SK-N-SH (cell line): ENCODE measurements around the gene PPP1R15A. TPM values are rescaled to one million over a fixed set of nuclear protein-coding genes. Genes with fewer than 3 reads are reported as not detected.
A peak's percentile ranks its signal among the peaks of the same experiment; 100 is the strongest.
"Not testable (repeated sequence)": the region's sequence is repeated elsewhere in the genome, so short reads cannot be mapped to it uniquely, and the experiment has no call there.

ENCODE experiments used
- CTCF ChIA-PET: fragments of 300-600, 350-600 bp; formaldehyde crosslinking; extraction: SDS; loops from one replicate; lab custom pipeline; 2021; lab: Yijun Ruan, JAX
- POLR2A ChIA-PET: fragments of 350-600 bp; sonication (Branson Sonifier 250); formaldehyde crosslinking; extraction: SDS; loops from one replicate; lab custom pipeline; 2020; ENCODE audit warnings: antibody characterized with exemption, inconsistent platforms; lab: Yijun Ruan, JAX
- DNase-seq: peaks from one replicate; pipeline ENCODE4 v3.0.0; 2012
- H2AFZ ChIP-seq: fragments of 200-600 bp; sonication (generic); 2 replicates; pipeline ENCODE4 v1.8.1; 2016; ENCODE audit warnings: antibody characterized with exemption, mild to moderate bottlenecking, low read depth
- H3F3A ChIP-seq: fragments of 200-600 bp; sonication (generic); replicated peaks from 2 replicates; pipeline ENCODE3; 2016; ENCODE audit warnings: antibody characterized with exemption, mild to moderate bottlenecking; ENCODE audit not compliant: insufficient read depth
- H3K27ac ChIP-seq, 2 experiments: fragments of 200-500 bp in 1 of 2; fragments of 200-600 bp in 1 of 2; sonication (Bioruptor generic) in 1 of 2; sonication (generic), shearing (Covaris generic) in 1 of 2; 2 replicates each; pipeline versions ENCODE4 v1.5.1 to v1.6.1; 2014 to 2016; ENCODE audit warnings: low read depth in 2 of 2, inconsistent platforms in 1 of 2, low read length in 1 of 2, mild to moderate bottlenecking in 1 of 2, mixed read lengths in 1 of 2
- H3K27me3 ChIP-seq: fragments of 200-600 bp; sonication (generic), shearing (Covaris generic); 2 replicates; pipeline ENCODE4 v1.6.1; 2016; ENCODE audit warnings: mixed run types; ENCODE audit not compliant: insufficient read depth
- H3K36me3 ChIP-seq, 2 experiments: fragments of 200-500 bp in 1 of 2; fragments of 200-600 bp in 1 of 2; sonication (Bioruptor generic) in 1 of 2; sonication (generic) in 1 of 2; replicated peaks in 1 of 2; 2 replicates each; pipeline versions ENCODE3 to v1.5.1; 2014 to 2016; ENCODE audit warnings: low read length in 1 of 2, mild to moderate bottlenecking in 1 of 2; ENCODE audit not compliant: insufficient read depth in 2 of 2, control insufficient read depth in 1 of 2
- H3K4me1 ChIP-seq, 2 experiments: fragments of 200-500 bp in 1 of 2; fragments of 200-600 bp in 1 of 2; sonication (Bioruptor generic) in 1 of 2; sonication (generic), shearing (Covaris generic) in 1 of 2; 2 replicates each; pipeline versions ENCODE4 v1.5.1 to v1.6.1; 2014 to 2016; ENCODE audit warnings: low read depth in 1 of 2, low read length in 1 of 2, mixed run types in 1 of 2; ENCODE audit not compliant: insufficient read depth in 2 of 2, control insufficient read depth in 1 of 2
- H3K4me2 ChIP-seq: fragments of 200-600 bp; sonication (generic), shearing (Covaris generic); 2 replicates; pipeline ENCODE4 v1.6.1; 2017; ENCODE audit warnings: mixed run types
- H3K4me3 ChIP-seq, 2 experiments: fragments of 200-500 bp in 1 of 2; fragments of 200-600 bp in 1 of 2; sonication (Bioruptor generic) in 1 of 2; sonication (generic), shearing (Covaris generic) in 1 of 2; 2 replicates each; pipeline versions ENCODE4 v1.5.1 to v1.8.1; 2014 to 2016; ENCODE audit warnings: low read depth in 2 of 2, inconsistent platforms in 1 of 2, low read length in 1 of 2, mild to moderate bottlenecking in 1 of 2, mixed read lengths in 1 of 2, moderate library complexity in 1 of 2
- H3K79me2 ChIP-seq: fragments of 200-600 bp; sonication (generic); 2 replicates; pipeline ENCODE4 v1.8.1; 2017; ENCODE audit warnings: mild to moderate bottlenecking; ENCODE audit not compliant: insufficient read depth
- H3K9ac ChIP-seq: fragments of 200-600 bp; sonication (generic); 2 replicates; pipeline ENCODE4 v1.6.1; 2017; ENCODE audit warnings: mixed run types
- H3K9me2 ChIP-seq: fragments of 200-600 bp; sonication (generic); 2 replicates; pipeline ENCODE4 v1.6.1; 2017; ENCODE audit warnings: mixed run types
- H3K9me3 ChIP-seq: fragments of 200-600 bp; sonication (generic); 2 replicates; pipeline ENCODE4 v1.6.1; 2017; ENCODE audit warnings: mixed run types, mild to moderate bottlenecking, moderate library complexity
- H4K20me1 ChIP-seq: fragments of 200-600 bp; sonication (generic); 2 replicates; pipeline ENCODE4 v1.6.1; 2017; ENCODE audit warnings: mild to moderate bottlenecking, mixed run types; ENCODE audit not compliant: insufficient read depth
- ELF1 ChIP-seq: IDR thresholded peaks from 2 replicates; pipeline ENCODE4 v1.4.0; 2012
- NRF1 ChIP-seq: IDR thresholded peaks from 2 replicates; pipeline ENCODE4 v1.6.1; 2012; ENCODE audit warnings: low read depth, mild to moderate bottlenecking, low read length
- RXRA ChIP-seq: IDR thresholded peaks from 2 replicates; pipeline ENCODE4 v1.4.0; 2012; ENCODE audit warnings: low read depth, mild to moderate bottlenecking, borderline replicate concordance
- WGBS: methylation state at CpG from one replicate; pipeline ENCODE4 v1.1.6; 2017; ENCODE audit warnings: low lambda C conversion rate; 5-methylcytosine and 5-hydroxymethylcytosine counted together
- polyA plus RNA-seq, 3 experiments: library from polyadenylated mRNA; depleted of rRNA; stranded (reverse); fragments of >200 nt; gene quantifications; 2 replicates each; pipeline ENCODE4 v1.2.3, GENCODE V29; 2012
- TF ChIP-seq, protein P1 (sequence below): IDR thresholded peaks from 2 replicates; pipeline ENCODE4 v1.6.1; 2012; ENCODE audit warnings: mild to moderate bottlenecking, low read depth, low read length, moderate library complexity
- TF ChIP-seq, protein P2 (sequence below): IDR thresholded peaks from 2 replicates; pipeline ENCODE4 v1.4.0; 2012; ENCODE audit warnings: low read depth, borderline replicate concordance
- TF ChIP-seq, protein P3 (sequence below): IDR thresholded peaks from 2 replicates; pipeline ENCODE4; 2012

The PPP1R15A gene
- polyA plus RNA-seq, 1 of the 3 experiments (the other 2 are of a cell fraction) = 73.7 TPM

DNA sequence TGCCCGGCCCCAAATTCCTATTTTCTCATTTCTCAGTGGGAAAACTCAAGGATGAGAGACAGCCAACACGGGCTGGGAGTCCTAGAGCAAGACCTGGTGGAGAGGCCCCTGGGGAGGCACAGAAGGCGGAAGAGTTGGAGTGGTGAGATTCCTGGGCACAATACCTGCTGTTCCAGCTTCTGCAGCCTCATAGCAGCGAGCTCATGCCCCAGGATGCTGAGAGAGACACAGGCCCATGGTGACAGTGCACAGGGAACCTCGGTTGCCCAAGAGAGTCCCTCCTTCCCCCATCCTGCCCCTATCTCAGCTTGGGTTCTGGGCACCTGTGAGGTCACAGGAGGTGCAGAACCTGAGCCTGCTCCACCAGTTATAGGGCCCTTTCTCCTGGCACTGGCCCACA, 25.0 kb downstream of the PPP1R15A start:
- Histone ChIP-seq H3K79me2 (peaks cover 20% of the 10 kb centered on the region), H3K36me3 (no peaks in the 10 kb centered on the region), H3K4me2 (no peak overlapping the region), H3K4me3 (no peak overlapping the region), H3K9ac (no peak overlapping the region), H3K4me1 (peaks cover 0 to 9% of the 10 kb centered on the region in 2 experiments; a peak in 1 of 4 replicates), H3K9me2 (no peaks in the 10 kb centered on the region), H3K9me3 (no peaks in the 10 kb centered on the region), H3K27ac (no peak overlapping the region), H3F3A (peaks cover 9% of the 10 kb centered on the region), H3K27me3 (no peaks in the 10 kb centered on the region), H4K20me1 (no peaks in the 10 kb centered on the region), H2AFZ (no peak overlapping the region)
- no peak for DNase-seq
- TF ChIP-seq, protein P1, sequence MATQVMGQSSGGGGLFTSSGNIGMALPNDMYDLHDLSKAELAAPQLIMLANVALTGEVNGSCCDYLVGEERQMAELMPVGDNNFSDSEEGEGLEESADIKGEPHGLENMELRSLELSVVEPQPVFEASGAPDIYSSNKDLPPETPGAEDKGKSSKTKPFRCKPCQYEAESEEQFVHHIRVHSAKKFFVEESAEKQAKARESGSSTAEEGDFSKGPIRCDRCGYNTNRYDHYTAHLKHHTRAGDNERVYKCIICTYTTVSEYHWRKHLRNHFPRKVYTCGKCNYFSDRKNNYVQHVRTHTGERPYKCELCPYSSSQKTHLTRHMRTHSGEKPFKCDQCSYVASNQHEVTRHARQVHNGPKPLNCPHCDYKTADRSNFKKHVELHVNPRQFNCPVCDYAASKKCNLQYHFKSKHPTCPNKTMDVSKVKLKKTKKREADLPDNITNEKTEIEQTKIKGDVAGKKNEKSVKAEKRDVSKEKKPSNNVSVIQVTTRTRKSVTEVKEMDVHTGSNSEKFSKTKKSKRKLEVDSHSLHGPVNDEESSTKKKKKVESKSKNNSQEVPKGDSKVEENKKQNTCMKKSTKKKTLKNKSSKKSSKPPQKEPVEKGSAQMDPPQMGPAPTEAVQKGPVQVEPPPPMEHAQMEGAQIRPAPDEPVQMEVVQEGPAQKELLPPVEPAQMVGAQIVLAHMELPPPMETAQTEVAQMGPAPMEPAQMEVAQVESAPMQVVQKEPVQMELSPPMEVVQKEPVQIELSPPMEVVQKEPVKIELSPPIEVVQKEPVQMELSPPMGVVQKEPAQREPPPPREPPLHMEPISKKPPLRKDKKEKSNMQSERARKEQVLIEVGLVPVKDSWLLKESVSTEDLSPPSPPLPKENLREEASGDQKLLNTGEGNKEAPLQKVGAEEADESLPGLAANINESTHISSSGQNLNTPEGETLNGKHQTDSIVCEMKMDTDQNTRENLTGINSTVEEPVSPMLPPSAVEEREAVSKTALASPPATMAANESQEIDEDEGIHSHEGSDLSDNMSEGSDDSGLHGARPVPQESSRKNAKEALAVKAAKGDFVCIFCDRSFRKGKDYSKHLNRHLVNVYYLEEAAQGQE = no peak
- TF ChIP-seq ELF1 (no peak), NRF1 (no peak), RXRA (no peak)
- TF ChIP-seq, protein P2, sequence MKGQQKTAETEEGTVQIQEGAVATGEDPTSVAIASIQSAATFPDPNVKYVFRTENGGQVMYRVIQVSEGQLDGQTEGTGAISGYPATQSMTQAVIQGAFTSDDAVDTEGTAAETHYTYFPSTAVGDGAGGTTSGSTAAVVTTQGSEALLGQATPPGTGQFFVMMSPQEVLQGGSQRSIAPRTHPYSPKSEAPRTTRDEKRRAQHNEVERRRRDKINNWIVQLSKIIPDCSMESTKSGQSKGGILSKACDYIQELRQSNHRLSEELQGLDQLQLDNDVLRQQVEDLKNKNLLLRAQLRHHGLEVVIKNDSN = no peak
- TF ChIP-seq, protein P3, sequence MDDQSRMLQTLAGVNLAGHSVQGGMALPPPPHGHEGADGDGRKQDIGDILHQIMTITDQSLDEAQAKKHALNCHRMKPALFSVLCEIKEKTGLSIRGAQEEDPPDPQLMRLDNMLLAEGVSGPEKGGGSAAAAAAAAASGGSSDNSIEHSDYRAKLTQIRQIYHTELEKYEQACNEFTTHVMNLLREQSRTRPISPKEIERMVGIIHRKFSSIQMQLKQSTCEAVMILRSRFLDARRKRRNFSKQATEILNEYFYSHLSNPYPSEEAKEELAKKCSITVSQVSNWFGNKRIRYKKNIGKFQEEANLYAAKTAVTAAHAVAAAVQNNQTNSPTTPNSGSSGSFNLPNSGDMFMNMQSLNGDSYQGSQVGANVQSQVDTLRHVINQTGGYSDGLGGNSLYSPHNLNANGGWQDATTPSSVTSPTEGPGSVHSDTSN = no peak
- POLR2A ChIA-PET = no interaction called here
- CTCF ChIA-PET = no interaction called here
- WGBS = 87% methylated on average over 3 of the region's 5 CpGs

DNA sequence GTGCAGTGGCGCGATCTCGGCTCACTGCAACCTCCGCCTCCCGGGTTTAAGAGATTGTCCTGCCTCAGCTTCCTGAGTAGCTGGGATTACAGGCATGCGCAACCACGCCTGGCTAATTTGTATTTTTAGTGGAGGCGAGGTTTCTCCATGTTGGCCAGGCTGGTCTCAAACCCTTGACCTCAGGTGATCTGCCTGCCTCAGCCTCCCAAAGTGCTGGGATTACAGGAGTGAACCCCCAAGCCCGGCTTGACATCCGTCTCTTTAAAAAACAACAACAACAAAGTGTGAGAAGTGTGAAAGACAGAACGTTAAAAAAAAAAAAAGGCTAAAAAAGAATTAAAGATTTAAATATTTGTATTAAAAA, 27.1 kb downstream of the PPP1R15A start:
- not testable (repeated sequence) for H4K20me1 ChIP-seq, H3K36me3 ChIP-seq, DNase-seq, H3K27me3 ChIP-seq, H3K9me3 ChIP-seq, H3K9ac ChIP-seq, H3F3A ChIP-seq, H3K9me2 ChIP-seq, H3K4me1 ChIP-seq
- Histone ChIP-seq H3K4me3 (peak overlapping the region in 1 of 2 experiments; percentile 85; a peak in 3 of 4 replicates), H3K79me2 (peaks cover 25% of the 10 kb centered on the region), H3K27ac (peak overlapping the region; percentile 70 to 90; a peak in 3 of 4 replicates), H2AFZ (peak overlapping the region; percentile 93), H3K4me2 (peak overlapping the region; percentile 76)
- 89% methylated on average over 11 of the region's 11 CpGs for WGBS
- ChIA-PET POLR2A (interaction anchor here (1.3 to 2.4 kb wide), 3 partner anchors 24 to 55 kb away, joined by 5 to 11 read pairs (median 9); partner anchors contain the start of genes BAX and PPP1R15A), CTCF (interaction anchor here (1.5 kb wide), 1 partner anchor 63 kb away, joined by 4 read pairs; the partner anchor contains the start of gene HSD17B14)
